Liver (tissue), 9 donors: ENCODE results near the gene OXGR1. TPM values are rescaled to one million over a fixed set of nuclear protein-coding genes. Genes with fewer than 3 reads are reported as not detected.
A peak's percentile ranks its signal among the peaks of the same experiment; 100 is the strongest.

ENCODE experiments used
- DNase-seq: peaks from one replicate; pipeline ENCODE4 v3.0.0-alpha.2; 2017; ENCODE audit warnings: low spot score
- H3K27ac ChIP-seq, 2 donors: one replicate each; pipeline ENCODE4 v1.7.0; 2013; ENCODE audit warnings: inconsistent platforms in 2 of 2, low read length in 2 of 2, control low read depth in 1 of 2, low read depth in 1 of 2, mild to moderate bottlenecking in 1 of 2
- H3K27me3 ChIP-seq, 4 donors: one replicate each; pipeline versions ENCODE4 v1.6.1 to v1.7.0; 2013; ENCODE audit warnings: low read length in 3 of 4, inconsistent platforms in 1 of 4, mild to moderate bottlenecking in 1 of 4, moderate library complexity in 1 of 4; ENCODE audit not compliant: control insufficient read depth in 4 of 4, insufficient read depth in 4 of 4
- H3K36me3 ChIP-seq, 4 donors: one replicate each; pipeline versions ENCODE4 v1.6.1 to v1.7.0; 2013; ENCODE audit warnings: low read length in 3 of 4, mild to moderate bottlenecking in 3 of 4, low read depth in 1 of 4, moderate library complexity in 1 of 4; ENCODE audit not compliant: control insufficient read depth in 4 of 4, insufficient read depth in 3 of 4
- H3K4me1 ChIP-seq, 4 donors: one replicate each; pipeline versions ENCODE4 v1.6.1 to v1.7.0; 2013; ENCODE audit warnings: low read length in 3 of 4, mild to moderate bottlenecking in 3 of 4, moderate library complexity in 1 of 4; ENCODE audit not compliant: control insufficient read depth in 4 of 4, insufficient read depth in 4 of 4
- H3K4me3 ChIP-seq, 3 donors: one replicate each; pipeline versions ENCODE4 v1.6.1 to v1.7.0; 2013; ENCODE audit warnings: low read length in 3 of 3, control low read depth in 1 of 3, low read depth in 1 of 3, mild to moderate bottlenecking in 1 of 3
- H3K9ac ChIP-seq, 2 donors: one replicate each; pipeline ENCODE4 v1.7.0; 2013; ENCODE audit warnings: low read length in 2 of 2, mild to moderate bottlenecking in 2 of 2, moderate library complexity in 2 of 2, control low read depth in 1 of 2, low read depth in 1 of 2
- H3K9me3 ChIP-seq, 4 donors: one replicate each; pipeline versions ENCODE4 v1.6.1 to v1.7.0; 2013; ENCODE audit warnings: low read length in 3 of 4; ENCODE audit not compliant: control insufficient read depth in 4 of 4
- ATF3 ChIP-seq: IDR thresholded peaks from 2 replicates; pipeline ENCODE4 v1.6.1; 2016; ENCODE audit warnings: antibody characterized with exemption
- CTCF ChIP-seq: fragments of 150-350 bp; IDR thresholded peaks from 2 replicates; pipeline ENCODE4 v1.5.1; 2017; ENCODE audit warnings: improper control_type of control experiment, low read depth, low read length; ENCODE audit not compliant: missing input control
- EGR1 ChIP-seq, 2 donors: IDR thresholded peaks; 2 replicates each; pipeline ENCODE4 v1.6.1; 2016 to 2018; ENCODE audit warnings: antibody characterized with exemption in 2 of 2, low read depth in 2 of 2
- FOXA1 ChIP-seq: IDR thresholded peaks from 2 replicates; pipeline ENCODE4 v1.6.1; 2016; ENCODE audit warnings: antibody characterized with exemption
- FOXA2 ChIP-seq: IDR thresholded peaks from 2 replicates; pipeline ENCODE4 v1.6.1; 2016; ENCODE audit warnings: antibody characterized with exemption
- GABPA ChIP-seq, 2 donors: IDR thresholded peaks in 1 of 2; conservative IDR thresholded peaks in 1 of 2; 2 replicates each; pipeline ENCODE4 v1.6.1; 2016; ENCODE audit warnings: antibody characterized with exemption in 2 of 2, mild to moderate bottlenecking in 1 of 2, moderate library complexity in 1 of 2
- HNF4A ChIP-seq, 2 donors: conservative IDR thresholded peaks; 2 replicates each; pipeline ENCODE4 v1.6.1; 2016; ENCODE audit warnings: antibody characterized with exemption in 2 of 2, mild to moderate bottlenecking in 2 of 2
- HNF4G ChIP-seq: IDR thresholded peaks from 2 replicates; pipeline ENCODE4 v1.6.1; 2016; ENCODE audit warnings: antibody characterized with exemption
- JUND ChIP-seq, 2 donors: IDR thresholded peaks; 2 replicates each; pipeline ENCODE4 v1.6.1; 2016; ENCODE audit warnings: antibody characterized with exemption in 2 of 2
- MAX ChIP-seq: IDR thresholded peaks from 2 replicates; pipeline ENCODE4 v1.6.1; 2016; ENCODE audit warnings: antibody characterized with exemption
- NR2F2 ChIP-seq: IDR thresholded peaks from 2 replicates; pipeline ENCODE4 v1.6.1; 2016; ENCODE audit warnings: antibody characterized with exemption
- RAD21 ChIP-seq, 2 donors: IDR thresholded peaks; 2 replicates each; pipeline ENCODE4 v1.6.1; 2016; ENCODE audit warnings: antibody characterized with exemption in 2 of 2, mild to moderate bottlenecking in 2 of 2
- RXRA ChIP-seq, 2 donors: IDR thresholded peaks; 2 replicates each; pipeline ENCODE4 v1.6.1; 2017 to 2018; ENCODE audit warnings: antibody characterized with exemption in 2 of 2, mild to moderate bottlenecking in 1 of 2
- SP1 ChIP-seq: IDR thresholded peaks from 2 replicates; pipeline ENCODE4 v1.6.1; 2018; ENCODE audit warnings: antibody characterized with exemption, mild to moderate bottlenecking
- TAF1 ChIP-seq: conservative IDR thresholded peaks from 2 replicates; pipeline ENCODE4 v1.6.1; 2016; ENCODE audit warnings: antibody characterized with exemption, mild to moderate bottlenecking
- YY1 ChIP-seq: IDR thresholded peaks from 2 replicates; pipeline ENCODE4 v1.6.1; 2016; ENCODE audit warnings: antibody characterized with exemption, mild to moderate bottlenecking
- WGBS: extraction: QIAGEN DNeasy Blood & Tissue Kit; methylation state at CpG from one replicate; pipeline ENCODE4 v1.1.7; 2013; 5-methylcytosine and 5-hydroxymethylcytosine counted together
- polyA plus RNA-seq, 2 donors: library from polyadenylated mRNA; stranded (reverse) in 1 of 2; unstranded in 1 of 2; fragments of 200-250 nt in 1 of 2; fragments of >200 nt in 1 of 2; fragmentation: Nextera tagmentation in 1 of 2; extraction: Ambion mirVana in 1 of 2; gene quantifications; one replicate each; pipeline versions ENCODE4 v1.2.1 to v1.2.3, GENCODE V29; 2013 to 2015
- total RNA-seq, 2 donors: library from RNA; depleted of rRNA; stranded (reverse); fragments of >200 nt; gene quantifications; one replicate each; pipeline ENCODE4 v1.2.3, GENCODE V29; 2014
- donor health status: healthy.
- donor health status: healthy.
- donor health status: healthy.
- donor health status: healthy.
- donor health status: healthy.

Gene OXGR1
- total and polyA plus RNA-seq, 4 donors = not detected

GRCh38 chr13:96958286-96958891, 35.9 kb downstream of the OXGR1 start:
- Histone ChIP-seq H3K9me3 (no peaks in the 10 kb centered on the region), H3K27ac (no peak overlapping the region), H3K36me3 (no peaks in the 10 kb centered on the region), H3K9ac (no peak overlapping the region), H3K4me3 (no peak overlapping the region), H3K27me3 (peaks cover 0 to 3% (median 0%) of the 10 kb centered on the region in 4 donors), H3K4me1 (no peaks in the 10 kb centered on the region)
- 42% methylated on average over 5 of the region's 5 CpGs for WGBS
- TF ChIP-seq CTCF (peak; percentile 66), YY1 (no peak), SP1 (no peak), MAX (no peak), RAD21 (IDR thresholded peaks at IDR 0.05) (peak; percentile 63 to 71)
- DNase-seq = no peak

GRCh38 chr13:96952595-96952994, 41.7 kb downstream of the OXGR1 start:
- no peaks in the 10 kb centered on the region for H3K36me3 ChIP-seq

GRCh38 chr13:96948127-96948526, 46.1 kb downstream of the OXGR1 start:
- TF ChIP-seq HNF4A (conservative IDR thresholded peaks at IDR 0.05) (no peak), ATF3 (no peak), EGR1 (IDR thresholded peaks at IDR 0.05; ENCODE audit: low read depth in 2 of 2) (no peak), JUND (IDR thresholded peaks at IDR 0.05) (no peak), CTCF (no peak), FOXA2 (no peak), RXRA (IDR thresholded peaks at IDR 0.05) (no peak), FOXA1 (no peak), SP1 (no peak), TAF1 (no peak), GABPA (IDR thresholded peaks at IDR 0.05 in 1 of 2, conservative IDR thresholded peaks at IDR 0.05 in 1 of 2) (no peak), HNF4G (no peak)
- H3K4me3 ChIP-seq = no peak overlapping the region
- no peak overlapping the region for H3K27ac ChIP-seq
- 91% methylated on average over 11 of the region's 11 CpGs for WGBS
- no peaks in the 10 kb centered on the region for H3K4me1 ChIP-seq
- H3K9me3 ChIP-seq = no peaks in the 10 kb centered on the region
- no peaks in the 10 kb centered on the region for H3K36me3 ChIP-seq
- no peak for DNase-seq
- no peaks in the 10 kb centered on the region for H3K27me3 ChIP-seq
- no peak overlapping the region for H3K9ac ChIP-seq

More at GRCh38 chr13:96952595-96952994, 41.7 kb downstream of the OXGR1 start:
- TF ChIP-seq RAD21 (IDR thresholded peaks at IDR 0.05) (no peak), GABPA (IDR thresholded peaks at IDR 0.05 in 1 of 2, conservative IDR thresholded peaks at IDR 0.05 in 1 of 2) (no peak), NR2F2 (no peak), ATF3 (no peak), CTCF (no peak)
- H3K4me1 ChIP-seq = no peaks in the 10 kb centered on the region
- DNase-seq = no peak
- H3K27ac ChIP-seq = no peak overlapping the region
- no peak overlapping the region for H3K4me3 ChIP-seq
- no peak overlapping the region for H3K9ac ChIP-seq
- no peaks in the 10 kb centered on the region for H3K9me3 ChIP-seq
- peaks cover 0 to under 1% (median 0%) of the 10 kb centered on the region in 4 donors for H3K27me3 ChIP-seq
